SK-N-SH (cell line): ENCODE measurements around the gene GSK3B. TPM values are rescaled to one million over a fixed set of nuclear protein-coding genes. Genes with fewer than 3 reads are reported as not detected.

Experiments used
- CTCF ChIA-PET: fragments of 300-600, 350-600 bp; formaldehyde crosslinking; extraction: SDS; loops from one replicate; lab custom pipeline; 2021; lab: Yijun Ruan, JAX
- POLR2A ChIA-PET: fragments of 350-600 bp; sonication (Branson Sonifier 250); formaldehyde crosslinking; extraction: SDS; loops from one replicate; lab custom pipeline; 2020; ENCODE audit warnings: antibody characterized with exemption, inconsistent platforms; lab: Yijun Ruan, JAX
- DNase-seq: peaks from one replicate; pipeline ENCODE4 v3.0.0; 2012
- H2AFZ ChIP-seq: fragments of 200-600 bp; sonication (generic); 2 replicates; pipeline ENCODE4 v1.8.1; 2016; ENCODE audit warnings: antibody characterized with exemption, mild to moderate bottlenecking, low read depth
- H3F3A ChIP-seq: fragments of 200-600 bp; sonication (generic); replicated peaks from 2 replicates; pipeline ENCODE3; 2016; ENCODE audit warnings: antibody characterized with exemption, mild to moderate bottlenecking; ENCODE audit not compliant: insufficient read depth
- H3K27ac ChIP-seq, 2 experiments: fragments of 200-500 bp in 1 of 2; fragments of 200-600 bp in 1 of 2; sonication (Bioruptor generic) in 1 of 2; sonication (generic), shearing (Covaris generic) in 1 of 2; 2 replicates each; pipeline versions ENCODE4 v1.5.1 to v1.6.1; 2014 to 2016; ENCODE audit warnings: low read depth in 2 of 2, inconsistent platforms in 1 of 2, low read length in 1 of 2, mild to moderate bottlenecking in 1 of 2, mixed read lengths in 1 of 2
- H3K27me3 ChIP-seq: fragments of 200-600 bp; sonication (generic), shearing (Covaris generic); 2 replicates; pipeline ENCODE4 v1.6.1; 2016; ENCODE audit warnings: mixed run types; ENCODE audit not compliant: insufficient read depth
- H3K36me3 ChIP-seq, 2 experiments: fragments of 200-500 bp in 1 of 2; fragments of 200-600 bp in 1 of 2; sonication (Bioruptor generic) in 1 of 2; sonication (generic) in 1 of 2; replicated peaks in 1 of 2; 2 replicates each; pipeline versions ENCODE3 to v1.5.1; 2014 to 2016; ENCODE audit warnings: low read length in 1 of 2, mild to moderate bottlenecking in 1 of 2; ENCODE audit not compliant: insufficient read depth in 2 of 2, control insufficient read depth in 1 of 2
- H3K4me1 ChIP-seq, 2 experiments: fragments of 200-500 bp in 1 of 2; fragments of 200-600 bp in 1 of 2; sonication (Bioruptor generic) in 1 of 2; sonication (generic), shearing (Covaris generic) in 1 of 2; 2 replicates each; pipeline versions ENCODE4 v1.5.1 to v1.6.1; 2014 to 2016; ENCODE audit warnings: low read depth in 1 of 2, low read length in 1 of 2, mixed run types in 1 of 2; ENCODE audit not compliant: insufficient read depth in 2 of 2, control insufficient read depth in 1 of 2
- H3K4me2 ChIP-seq: fragments of 200-600 bp; sonication (generic), shearing (Covaris generic); 2 replicates; pipeline ENCODE4 v1.6.1; 2017; ENCODE audit warnings: mixed run types
- H3K4me3 ChIP-seq, 2 experiments: fragments of 200-500 bp in 1 of 2; fragments of 200-600 bp in 1 of 2; sonication (Bioruptor generic) in 1 of 2; sonication (generic), shearing (Covaris generic) in 1 of 2; 2 replicates each; pipeline versions ENCODE4 v1.5.1 to v1.8.1; 2014 to 2016; ENCODE audit warnings: low read depth in 2 of 2, inconsistent platforms in 1 of 2, low read length in 1 of 2, mild to moderate bottlenecking in 1 of 2, mixed read lengths in 1 of 2, moderate library complexity in 1 of 2
- H3K79me2 ChIP-seq: fragments of 200-600 bp; sonication (generic); 2 replicates; pipeline ENCODE4 v1.8.1; 2017; ENCODE audit warnings: mild to moderate bottlenecking; ENCODE audit not compliant: insufficient read depth
- H3K9ac ChIP-seq: fragments of 200-600 bp; sonication (generic); 2 replicates; pipeline ENCODE4 v1.6.1; 2017; ENCODE audit warnings: mixed run types
- H3K9me2 ChIP-seq: fragments of 200-600 bp; sonication (generic); 2 replicates; pipeline ENCODE4 v1.6.1; 2017; ENCODE audit warnings: mixed run types
- H3K9me3 ChIP-seq: fragments of 200-600 bp; sonication (generic); 2 replicates; pipeline ENCODE4 v1.6.1; 2017; ENCODE audit warnings: mixed run types, mild to moderate bottlenecking, moderate library complexity
- H4K20me1 ChIP-seq: fragments of 200-600 bp; sonication (generic); 2 replicates; pipeline ENCODE4 v1.6.1; 2017; ENCODE audit warnings: mild to moderate bottlenecking, mixed run types; ENCODE audit not compliant: insufficient read depth
- CHD2 ChIP-seq: fragments of 150-350 bp; IDR thresholded peaks from 2 replicates; pipeline ENCODE4 v1.6.1; 2018; ENCODE audit warnings: low read length; ENCODE audit not compliant: partially characterized antibody
- EP300 ChIP-seq, 2 experiments: IDR thresholded peaks; 2 replicates each; pipeline versions ENCODE4 v1.4.0 to v1.6.1; 2012; ENCODE audit warnings: borderline replicate concordance in 1 of 2, low read depth in 1 of 2, low read length in 1 of 2
- EZH2phosphoT487 ChIP-seq: fragments of 200-600 bp; sonication (generic); IDR thresholded peaks from 2 replicates; pipeline ENCODE4 v1.6.1; 2017; ENCODE audit warnings: low read depth, mixed run types, mild to moderate bottlenecking, antibody characterized with exemption, moderate library complexity, borderline replicate concordance
- GABPA ChIP-seq: IDR thresholded peaks from 2 replicates; pipeline ENCODE4 v1.4.0; 2012; ENCODE audit warnings: low read depth, mild to moderate bottlenecking
- MEF2A ChIP-seq: IDR thresholded peaks from 2 replicates; pipeline ENCODE4 v1.4.0; 2012; ENCODE audit warnings: low read depth, borderline replicate concordance
- NRF1 ChIP-seq: IDR thresholded peaks from 2 replicates; pipeline ENCODE4 v1.6.1; 2012; ENCODE audit warnings: low read depth, mild to moderate bottlenecking, low read length
- POLR2AphosphoS5 ChIP-seq: IDR thresholded peaks from 2 replicates; pipeline ENCODE4 v1.6.1; 2012; ENCODE audit warnings: low read depth, low read length
- RCOR1 ChIP-seq: fragments of 150-350 bp; IDR thresholded peaks from 2 replicates; pipeline ENCODE4 v1.6.1; 2017; ENCODE audit warnings: antibody characterized with exemption, low read length
- RXRA ChIP-seq: IDR thresholded peaks from 2 replicates; pipeline ENCODE4 v1.4.0; 2012; ENCODE audit warnings: low read depth, mild to moderate bottlenecking, borderline replicate concordance
- SMC3 ChIP-seq: IDR thresholded peaks from 2 replicates; pipeline ENCODE4 v1.6.1; 2012; ENCODE audit warnings: low read depth, low read length, improper control_type of control experiment
- TAF1 ChIP-seq: IDR thresholded peaks from 2 replicates; pipeline ENCODE4 v1.6.1; 2012; ENCODE audit warnings: low read depth, mild to moderate bottlenecking, low read length, moderate library complexity, borderline replicate concordance
- TEAD4 ChIP-seq: IDR thresholded peaks from 2 replicates; pipeline ENCODE4 v1.4.0; 2012; ENCODE audit warnings: mild to moderate bottlenecking, borderline replicate concordance; ENCODE audit not compliant: insufficient read depth
- YY1 ChIP-seq: IDR thresholded peaks from 2 replicates; pipeline ENCODE4 v1.4.0; 2012; ENCODE audit warnings: low read depth, mild to moderate bottlenecking
- WGBS: methylation state at CpG from one replicate; pipeline ENCODE4 v1.1.6; 2017; ENCODE audit warnings: low lambda C conversion rate; 5-methylcytosine and 5-hydroxymethylcytosine counted together
- polyA plus RNA-seq, 3 experiments: library from polyadenylated mRNA; depleted of rRNA; stranded (reverse); fragments of >200 nt; gene quantifications; 2 replicates each; pipeline ENCODE4 v1.2.3, GENCODE V29; 2012
- TF ChIP-seq, protein P1 (sequence below): fragments of 200-600 bp; sonication (generic); IDR thresholded peaks from 2 replicates; pipeline ENCODE4 v1.6.1; 2017; ENCODE audit warnings: antibody characterized with exemption, mild to moderate bottlenecking, moderate library complexity
- TF ChIP-seq, protein P2 (sequence below): IDR thresholded peaks from 2 replicates; pipeline ENCODE4; 2012
- TF ChIP-seq, protein P3 (sequence below): fragments of 150-350 bp; IDR thresholded peaks from 2 replicates; pipeline ENCODE4 v1.6.1; 2016; ENCODE audit warnings: mild to moderate bottlenecking, low read depth, low read length

The GSK3B gene
- polyA plus RNA-seq, 1 of the 3 experiments (the other 2 are of a cell fraction): 15.9 TPM

DNA sequence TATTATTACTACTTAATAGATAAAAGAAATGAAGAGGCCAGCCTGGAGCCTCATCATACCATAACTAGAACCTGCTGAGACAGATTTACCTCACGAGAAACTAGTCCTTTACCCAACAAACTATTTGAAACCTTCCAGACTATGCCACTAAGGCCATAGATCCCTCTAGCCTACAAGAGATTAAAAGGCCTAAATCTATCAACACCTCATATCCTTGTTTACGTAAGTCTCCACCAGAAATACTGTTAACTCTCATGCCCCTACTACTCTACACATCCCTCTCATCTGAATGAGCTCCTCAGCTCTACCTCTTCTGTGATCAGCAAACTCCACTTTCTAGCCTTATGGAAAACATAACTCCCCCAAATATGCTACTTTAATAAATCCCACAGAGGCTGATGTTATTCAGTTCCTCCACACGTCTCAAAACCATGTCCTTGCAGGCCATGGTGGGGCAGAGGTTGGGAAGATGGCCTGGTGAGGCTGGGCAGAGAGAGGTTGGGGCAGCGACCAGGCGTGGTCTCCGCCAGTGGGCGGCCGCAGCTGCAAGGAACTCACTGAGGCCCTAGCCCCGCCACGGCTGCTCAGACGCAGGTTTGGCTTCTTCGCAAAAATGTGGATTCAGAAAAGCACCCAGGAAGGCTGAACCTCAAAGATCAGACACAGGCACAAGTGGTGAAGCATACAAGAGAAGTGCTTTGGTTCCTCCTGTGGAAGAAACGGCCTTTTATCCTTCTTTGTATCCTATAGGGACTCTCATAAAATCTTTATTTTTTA is 65.8 kb downstream of the GSK3B start:
- Histone ChIP-seq H3K4me2 (no peak overlapping the region), H3K4me1 (no peaks in the 10 kb centered on the region), H3K9me2 (no peaks in the 10 kb centered on the region), H4K20me1 (peaks cover 99% of the 10 kb centered on the region), H2AFZ (no peak overlapping the region), H3K9ac (no peak overlapping the region), H3K27ac (no peak overlapping the region), H3K36me3 (peaks cover 0 to 10% of the 10 kb centered on the region in 2 experiments), H3K27me3 (no peaks in the 10 kb centered on the region), H3F3A (no peaks in the 10 kb centered on the region)
- CTCF ChIA-PET: no interaction called here
- DNase-seq: no peak
- TF ChIP-seq TAF1 (no peak), NRF1 (no peak), YY1 (no peak), SMC3 (no peak), RXRA (no peak)
- TF ChIP-seq, all 33 proteins: peak for 0
- POLR2A ChIA-PET: no interaction called here
- no peaks in the 10 kb centered on the region for H3K9me3 ChIP-seq
- peaks cover 99% of the 10 kb centered on the region for H3K79me2 ChIP-seq
- H3K4me3 ChIP-seq: no peak overlapping the region
- WGBS: 100% methylated on average over 9 of the region's 13 CpGs

DNA sequence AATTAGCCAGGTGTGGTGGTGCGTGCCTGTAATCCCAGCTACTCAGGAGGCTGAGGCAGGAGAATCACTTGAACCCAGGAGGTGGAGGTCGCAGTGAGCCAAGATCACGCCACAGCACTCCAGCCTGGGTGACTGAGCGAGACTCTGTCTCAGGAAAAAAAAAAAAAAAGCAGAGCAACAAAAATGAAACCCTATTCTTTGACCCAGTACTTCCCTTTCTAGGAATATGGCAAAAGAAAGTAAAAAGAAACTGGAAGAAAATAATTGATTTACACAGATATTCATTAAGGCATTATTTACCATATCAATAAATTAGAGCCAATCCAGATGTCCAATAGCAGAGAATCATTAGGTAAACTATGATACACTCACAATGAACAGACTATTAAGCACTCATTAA is 67.0 kb downstream of the GSK3B start:
- Histone ChIP-seq H3K4me2 (no peak overlapping the region), H3K9me3 (no peaks in the 10 kb centered on the region), H3K4me1 (peaks cover 0 to 6% of the 10 kb centered on the region in 2 experiments; a peak in 1 of 4 replicates), H3K79me2 (peaks cover 99% of the 10 kb centered on the region)
- no peak for DNase-seq
- no peak for TF ChIP-seq SMC3
- TF ChIP-seq, protein P1, sequence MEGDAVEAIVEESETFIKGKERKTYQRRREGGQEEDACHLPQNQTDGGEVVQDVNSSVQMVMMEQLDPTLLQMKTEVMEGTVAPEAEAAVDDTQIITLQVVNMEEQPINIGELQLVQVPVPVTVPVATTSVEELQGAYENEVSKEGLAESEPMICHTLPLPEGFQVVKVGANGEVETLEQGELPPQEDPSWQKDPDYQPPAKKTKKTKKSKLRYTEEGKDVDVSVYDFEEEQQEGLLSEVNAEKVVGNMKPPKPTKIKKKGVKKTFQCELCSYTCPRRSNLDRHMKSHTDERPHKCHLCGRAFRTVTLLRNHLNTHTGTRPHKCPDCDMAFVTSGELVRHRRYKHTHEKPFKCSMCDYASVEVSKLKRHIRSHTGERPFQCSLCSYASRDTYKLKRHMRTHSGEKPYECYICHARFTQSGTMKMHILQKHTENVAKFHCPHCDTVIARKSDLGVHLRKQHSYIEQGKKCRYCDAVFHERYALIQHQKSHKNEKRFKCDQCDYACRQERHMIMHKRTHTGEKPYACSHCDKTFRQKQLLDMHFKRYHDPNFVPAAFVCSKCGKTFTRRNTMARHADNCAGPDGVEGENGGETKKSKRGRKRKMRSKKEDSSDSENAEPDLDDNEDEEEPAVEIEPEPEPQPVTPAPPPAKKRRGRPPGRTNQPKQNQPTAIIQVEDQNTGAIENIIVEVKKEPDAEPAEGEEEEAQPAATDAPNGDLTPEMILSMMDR: no peak
- no peak for TF ChIP-seq TEAD4
- no peak for TF ChIP-seq YY1
- no peak for TF ChIP-seq GABPA
- TF ChIP-seq, protein P2, sequence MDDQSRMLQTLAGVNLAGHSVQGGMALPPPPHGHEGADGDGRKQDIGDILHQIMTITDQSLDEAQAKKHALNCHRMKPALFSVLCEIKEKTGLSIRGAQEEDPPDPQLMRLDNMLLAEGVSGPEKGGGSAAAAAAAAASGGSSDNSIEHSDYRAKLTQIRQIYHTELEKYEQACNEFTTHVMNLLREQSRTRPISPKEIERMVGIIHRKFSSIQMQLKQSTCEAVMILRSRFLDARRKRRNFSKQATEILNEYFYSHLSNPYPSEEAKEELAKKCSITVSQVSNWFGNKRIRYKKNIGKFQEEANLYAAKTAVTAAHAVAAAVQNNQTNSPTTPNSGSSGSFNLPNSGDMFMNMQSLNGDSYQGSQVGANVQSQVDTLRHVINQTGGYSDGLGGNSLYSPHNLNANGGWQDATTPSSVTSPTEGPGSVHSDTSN: no peak
- no peak for TF ChIP-seq CHD2
- TF ChIP-seq EZH2phosphoT487: no peak
- TF ChIP-seq MEF2A: no peak
- no peak for TF ChIP-seq POLR2AphosphoS5
- TF ChIP-seq RXRA: no peak
- TF ChIP-seq, protein P3, sequence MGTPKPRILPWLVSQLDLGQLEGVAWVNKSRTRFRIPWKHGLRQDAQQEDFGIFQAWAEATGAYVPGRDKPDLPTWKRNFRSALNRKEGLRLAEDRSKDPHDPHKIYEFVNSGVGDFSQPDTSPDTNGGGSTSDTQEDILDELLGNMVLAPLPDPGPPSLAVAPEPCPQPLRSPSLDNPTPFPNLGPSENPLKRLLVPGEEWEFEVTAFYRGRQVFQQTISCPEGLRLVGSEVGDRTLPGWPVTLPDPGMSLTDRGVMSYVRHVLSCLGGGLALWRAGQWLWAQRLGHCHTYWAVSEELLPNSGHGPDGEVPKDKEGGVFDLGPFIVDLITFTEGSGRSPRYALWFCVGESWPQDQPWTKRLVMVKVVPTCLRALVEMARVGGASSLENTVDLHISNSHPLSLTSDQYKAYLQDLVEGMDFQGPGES: no peak
- no peak for TF ChIP-seq EP300 (IDR thresholded peaks at IDR 0.05; ENCODE audit: borderline replicate concordance in 1 of 2, low read depth in 1 of 2, low read length in 1 of 2)
- TF ChIP-seq RCOR1: no peak
- TF ChIP-seq, all 33 proteins: peak for 0
- POLR2A ChIA-PET: no interaction called here
- Histone ChIP-seq H3K4me3 (no peak overlapping the region), H3K9ac (no peak overlapping the region), H3F3A (no peaks in the 10 kb centered on the region), H2AFZ (no peak overlapping the region), H3K9me2 (no peaks in the 10 kb centered on the region), H3K36me3 (peaks cover 0 to 4% of the 10 kb centered on the region in 2 experiments), H3K27me3 (no peaks in the 10 kb centered on the region), H3K27ac (no peak overlapping the region), H4K20me1 (peaks cover 99% of the 10 kb centered on the region)
- WGBS: 95% methylated on average over 4 of the region's 4 CpGs
- CTCF ChIA-PET: no interaction called here
